Measurements from ENCODE around the gene TMC2. TPM values are rescaled to one million over a fixed set of nuclear protein-coding genes. Genes with fewer than 3 reads are reported as not detected.

Gene TMC2
- total and polyA plus RNA-seq, 4 donors = 0.06 to 0.31 (median 0.15) TPM; not detected in 1

- H3K4me3 ChIP-seq = no peak overlapping the region
- H3K9me3 ChIP-seq (ENCODE audit: control insufficient read depth in 4 of 4, insufficient read depth in 3 of 4, low read length in 3 of 4) = peaks cover 0 to 6% (median 0%) of the 10 kb centered on the region in 4 donors
- no peak for TF ChIP-seq CTCF (IDR thresholded peaks at IDR 0.05; ENCODE audit: control extremely low read depth, extremely low read depth)
- H3K4me1 ChIP-seq (ENCODE audit: control insufficient read depth in 5 of 5, insufficient read depth in 5 of 5, low read length in 5 of 5) = no peaks in the 10 kb centered on the region
- no peak overlapping the region for H3K9ac ChIP-seq (ENCODE audit: insufficient read depth in 1 of 2, low read length in 2 of 2)
- no peaks in the 10 kb centered on the region for H3K36me3 ChIP-seq (ENCODE audit: control insufficient read depth in 4 of 4, insufficient read depth in 4 of 4, low read length in 4 of 4)
- DNase-seq (no peak), ATAC-seq (ENCODE audit: insufficient read depth, low FRiP score) (no peak)
- H3K27ac ChIP-seq (ENCODE audit: low read depth in 1 of 2, low read length in 1 of 2) = no peak overlapping the region
- 90 to 96% methylated on average over 3 of the region's 3 CpGs for WGBS, 2 donors
- no peaks in the 10 kb centered on the region for H3K27me3 ChIP-seq (ENCODE audit: control insufficient read depth in 3 of 3, insufficient read depth in 3 of 3, low read length in 2 of 3)
Measured at GRCh38 chr20:2619961-2620595, 83.7 kb downstream of the TMC2 start.

DNA sequence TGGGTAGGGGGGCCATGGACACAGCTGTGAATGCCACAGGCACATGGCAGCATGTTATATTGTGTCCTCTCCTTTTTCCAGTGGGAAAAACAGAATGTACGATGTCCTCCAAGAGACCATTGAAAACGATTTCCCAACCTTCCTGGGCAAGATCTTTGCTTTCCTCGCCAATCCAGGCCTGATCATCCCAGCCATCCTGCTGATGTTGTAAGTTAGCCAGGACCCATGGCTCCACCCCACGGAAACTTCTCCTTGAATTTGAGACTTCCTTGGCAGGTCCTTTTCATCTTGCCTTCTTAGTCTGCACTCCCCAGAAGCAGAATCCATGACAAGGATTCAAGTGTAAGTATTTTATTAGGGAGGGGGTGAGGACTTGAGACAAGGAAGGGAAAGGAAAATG is 87.8 kb downstream of the TMC2 start:
- H3K4me3 ChIP-seq = no peak overlapping the region
- no peak overlapping the region for H3K9ac ChIP-seq (ENCODE audit: insufficient read depth in 1 of 2, low read length in 2 of 2)
- H3K9me3 ChIP-seq (ENCODE audit: control insufficient read depth in 4 of 4, insufficient read depth in 3 of 4, low read length in 3 of 4) = peaks cover 0 to 8% (median 0%) of the 10 kb centered on the region in 4 donors
- peak overlapping the region in 1 of 2 donors; percentile 20 for H3K27ac ChIP-seq (ENCODE audit: low read depth in 1 of 2, low read length in 1 of 2)
- ATAC-seq (ENCODE audit: insufficient read depth, low FRiP score) (no peak), DNase-seq (no peak)
- no peak for TF ChIP-seq CTCF (IDR thresholded peaks at IDR 0.05; ENCODE audit: control extremely low read depth, extremely low read depth)
- no peaks in the 10 kb centered on the region for H3K36me3 ChIP-seq (ENCODE audit: control insufficient read depth in 4 of 4, insufficient read depth in 4 of 4, low read length in 4 of 4)
- no peaks in the 10 kb centered on the region for H3K27me3 ChIP-seq (ENCODE audit: control insufficient read depth in 3 of 3, insufficient read depth in 3 of 3, low read length in 2 of 3)
- H3K4me1 ChIP-seq (ENCODE audit: control insufficient read depth in 5 of 5, insufficient read depth in 5 of 5, low read length in 5 of 5) = no peaks in the 10 kb centered on the region
- 71 to 72% methylated on average over 4 of the region's 4 CpGs for WGBS, 2 donors

DNA sequence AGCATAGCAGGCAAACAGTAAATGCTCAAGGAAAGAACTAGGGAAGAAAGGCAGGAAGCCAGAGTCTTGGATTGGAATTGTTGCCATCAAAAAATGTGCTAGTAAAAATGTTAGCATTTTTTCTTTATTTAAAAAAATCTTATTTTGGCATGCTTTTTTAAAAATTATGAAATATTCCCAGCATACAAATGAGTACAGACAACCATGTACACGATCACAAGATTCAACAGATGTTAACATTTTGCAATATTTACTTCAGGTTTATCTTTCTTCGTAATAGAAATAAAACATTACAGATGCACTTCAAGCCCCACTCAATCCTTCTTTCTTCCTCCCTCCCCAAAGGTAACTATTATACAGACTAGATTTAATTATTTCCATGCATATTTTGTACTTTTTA is 88.7 kb downstream of the TMC2 start:
- ATAC-seq (ENCODE audit: insufficient read depth, low FRiP score) = no peak
- H3K27ac ChIP-seq (ENCODE audit: low read depth in 1 of 2, low read length in 1 of 2) = no peak overlapping the region
- H3K4me1 ChIP-seq (ENCODE audit: control insufficient read depth in 5 of 5, insufficient read depth in 5 of 5, low read length in 5 of 5) = no peaks in the 10 kb centered on the region
- peak in 1 of 3 donors; percentile 4 for DNase-seq
- H3K4me3 ChIP-seq = no peak overlapping the region
- TF ChIP-seq CTCF (IDR thresholded peaks at IDR 0.05; ENCODE audit: control extremely low read depth, extremely low read depth) = no peak
- H3K9me3 ChIP-seq (ENCODE audit: control insufficient read depth in 4 of 4, insufficient read depth in 3 of 4, low read length in 3 of 4) = peaks cover 0 to 5% (median 0%) of the 10 kb centered on the region in 4 donors
- WGBS, 2 donors = 66 to 74% methylated on average over 2 of the region's 2 CpGs
- no peaks in the 10 kb centered on the region for H3K27me3 ChIP-seq (ENCODE audit: control insufficient read depth in 3 of 3, insufficient read depth in 3 of 3, low read length in 2 of 3)
- peaks cover 0 to 1% (median 0%) of the 10 kb centered on the region in 4 donors for H3K36me3 ChIP-seq (ENCODE audit: control insufficient read depth in 4 of 4, insufficient read depth in 4 of 4, low read length in 4 of 4)
- no peak overlapping the region for H3K9ac ChIP-seq (ENCODE audit: insufficient read depth in 1 of 2, low read length in 2 of 2)
